Breast epithelium (tissue), 4 donors: ENCODE results near the gene KRTAP1-1. TPM values are rescaled to one million over a fixed set of nuclear protein-coding genes. Genes with fewer than 3 reads are reported as not detected.

Source experiments
- DNase-seq, 2 donors: peaks; one replicate each; pipeline ENCODE4 v3.0.0-alpha.2; 2019; ENCODE audit warnings: low spot score in 2 of 2
- H3K27ac ChIP-seq, 2 donors: fragments of 200-600 bp; sonication (generic) in 1 of 2; one replicate each; pipeline ENCODE4 v1.5.1; 2016 to 2019; ENCODE audit warnings: mild to moderate bottlenecking in 1 of 2
- H3K27me3 ChIP-seq, 2 donors: fragments of 200-600 bp; sonication (generic) in 1 of 2; one replicate each; pipeline versions ENCODE4 v1.5.1 to v1.6.0; 2017 to 2019; ENCODE audit warnings: control low read depth in 1 of 2, mild to moderate bottlenecking in 1 of 2
- H3K36me3 ChIP-seq: fragments of 200-600 bp; one replicate; pipeline ENCODE4 v1.5.1; 2019
- H3K4me1 ChIP-seq, 2 donors: fragments of 200-600 bp; sonication (generic); one replicate each; pipeline ENCODE4 v1.5.1; 2016 to 2019; ENCODE audit warnings: control low read depth in 1 of 2
- H3K4me3 ChIP-seq, 3 donors: fragments of 200-600 bp; sonication (generic); 1 replicate in 2 of 3; 2 replicates in 1 of 3; pipeline ENCODE4 v1.5.1; 2016 to 2019; ENCODE audit warnings: mild to moderate bottlenecking in 3 of 3, moderate library complexity in 2 of 3
- H3K9me3 ChIP-seq, 2 donors: fragments of 200-600 bp; sonication (generic) in 1 of 2; one replicate each; pipeline ENCODE4 v1.5.1; 2016 to 2019; ENCODE audit warnings: control low read depth in 1 of 2
- CTCF ChIP-seq, 3 donors: fragments of 450-650 bp; IDR thresholded peaks; one replicate each; pipeline ENCODE4 v1.5.1; 2016 to 2017; ENCODE audit warnings: antibody characterized with exemption in 3 of 3, mild to moderate bottlenecking in 3 of 3, moderate library complexity in 3 of 3
- POLR2A ChIP-seq: fragments of 450-650 bp; IDR thresholded peaks from one replicate; pipeline ENCODE4 v1.6.1; 2016; ENCODE audit warnings: antibody characterized with exemption, mild to moderate bottlenecking, moderate library complexity
- POLR2AphosphoS5 ChIP-seq, 3 donors: sonication (generic); formaldehyde crosslinking; IDR thresholded peaks; one replicate each; pipeline ENCODE4 v1.6.1; 2017; ENCODE audit warnings: antibody characterized with exemption in 3 of 3
- intact Hi-C: fragments of 100-400 bp; cut with DNase I; formaldehyde crosslinking; loops from one replicate; pipeline ENCODE4 v1.15.1; 2023; ENCODE audit warnings: low total_unique reads
- total RNA-seq, 3 donors: library from RNA; depleted of rRNA; stranded (reverse); fragments of >200 nt; gene quantifications; one replicate each; pipeline ENCODE4 v1.1.0, GENCODE V29; 2016

KRTAP1-1 gene
- total RNA-seq, 3 donors from 2014 or later = not detected

- Histone ChIP-seq H3K36me3 (no peaks in the 10 kb centered on the region), H3K9me3 (no peaks in the 10 kb centered on the region), H3K4me3 (no peak overlapping the region), H3K27ac (no peak overlapping the region), H3K27me3 (no peaks in the 10 kb centered on the region), H3K4me1 (no peaks in the 10 kb centered on the region)
- no peak for DNase-seq
- TF ChIP-seq CTCF (IDR thresholded peaks at IDR 0.05) (no peak), POLR2A (no peak), POLR2AphosphoS5 (IDR thresholded peaks at IDR 0.05) (no peak)
- intact Hi-C loops = no loop called here
These were observed 22.7 kb downstream of the KRTAP1-1 start for GRCh38 chr17:41018541-41018940.

- H3K4me3 ChIP-seq = no peak overlapping the region
- intact Hi-C loops = no loop called here
- H3K4me1 ChIP-seq = no peaks in the 10 kb centered on the region
- H3K36me3 ChIP-seq = no peaks in the 10 kb centered on the region
- no peak for DNase-seq
- no peaks in the 10 kb centered on the region for H3K9me3 ChIP-seq
- H3K27ac ChIP-seq = no peak overlapping the region
- TF ChIP-seq CTCF (IDR thresholded peaks at IDR 0.05) = no peak
- no peak for TF ChIP-seq POLR2A
- H3K27me3 ChIP-seq = no peaks in the 10 kb centered on the region
These were observed 24.6 kb downstream of the KRTAP1-1 start for GRCh38 chr17:41016578-41017215.

GRCh38 chr17:41015454-41015853 is 25.8 kb downstream of the KRTAP1-1 start:
- Histone ChIP-seq H3K9me3 (no peaks in the 10 kb centered on the region), H3K36me3 (no peaks in the 10 kb centered on the region), H3K4me3 (no peak overlapping the region), H3K27me3 (no peaks in the 10 kb centered on the region), H3K27ac (no peak overlapping the region), H3K4me1 (no peaks in the 10 kb centered on the region)
- DNase-seq = no peak
- TF ChIP-seq POLR2AphosphoS5 (IDR thresholded peaks at IDR 0.05) = no peak
- TF ChIP-seq CTCF (IDR thresholded peaks at IDR 0.05) = no peak
- no peak for TF ChIP-seq POLR2A
- intact Hi-C loops = no loop called here

GRCh38 chr17:41013606-41014005 is 27.6 kb downstream of the KRTAP1-1 start:
- no peak overlapping the region for H3K27ac ChIP-seq
- intact Hi-C loops = no loop called here
- TF ChIP-seq POLR2AphosphoS5 (IDR thresholded peaks at IDR 0.05) (no peak), POLR2A (no peak), CTCF (IDR thresholded peaks at IDR 0.05) (no peak)
- no peaks in the 10 kb centered on the region for H3K27me3 ChIP-seq
- H3K4me1 ChIP-seq = no peaks in the 10 kb centered on the region
- H3K36me3 ChIP-seq = no peaks in the 10 kb centered on the region
- no peak for DNase-seq
- H3K4me3 ChIP-seq = no peak overlapping the region
- H3K9me3 ChIP-seq = no peaks in the 10 kb centered on the region

- Histone ChIP-seq H3K4me3 (no peak overlapping the region), H3K27me3 (no peaks in the 10 kb centered on the region), H3K9me3 (no peaks in the 10 kb centered on the region), H3K36me3 (no peaks in the 10 kb centered on the region), H3K4me1 (no peaks in the 10 kb centered on the region), H3K27ac (no peak overlapping the region)
- DNase-seq = no peak
- no peak for TF ChIP-seq POLR2AphosphoS5 (IDR thresholded peaks at IDR 0.05)
- TF ChIP-seq CTCF (IDR thresholded peaks at IDR 0.05) = no peak
- TF ChIP-seq POLR2A = no peak
- intact Hi-C loops = no loop called here
These were observed 28.1 kb downstream of the KRTAP1-1 start for GRCh38 chr17:41013181-41013580.
